Mesenchymal stem cell (in vitro differentiated cells and primary cell): ENCODE data around the gene SMAGP.

Source experiments
- DNase-seq: peaks from one replicate; pipeline ENCODE4 v3.0.0-alpha.2; 2013
- H2AFZ ChIP-seq: one replicate; pipeline ENCODE4 v1.6.1; 2013; ENCODE audit warnings: low read depth, mild to moderate bottlenecking, control low read depth, inconsistent platforms, low read length, moderate library complexity
- H2AK5ac ChIP-seq: 2 replicates; pipeline ENCODE4 v1.6.1; 2013; ENCODE audit warnings: low read length, moderate library complexity, mild to moderate bottlenecking, inconsistent platforms; ENCODE audit not compliant: severe bottlenecking
- H2BK120ac ChIP-seq: one replicate; pipeline ENCODE4 v1.6.1; 2013; ENCODE audit warnings: low read depth, mild to moderate bottlenecking, inconsistent platforms, low read length, moderate library complexity
- H2BK12ac ChIP-seq, 2 experiments: one replicate each; pipeline ENCODE4 v1.6.1; 2013; ENCODE audit warnings: inconsistent platforms in 2 of 2, low read length in 2 of 2, mild to moderate bottlenecking in 2 of 2, moderate library complexity in 2 of 2, control low read depth in 1 of 2
- H2BK15ac ChIP-seq: one replicate; pipeline ENCODE4 v1.6.1; 2013; ENCODE audit warnings: mild to moderate bottlenecking, low read depth, inconsistent platforms; ENCODE audit not compliant: poor library complexity, severe bottlenecking
- H2BK5ac ChIP-seq: 2 replicates; pipeline ENCODE4 v1.6.1; 2013; ENCODE audit warnings: low read depth, mild to moderate bottlenecking, low read length, control low read depth, inconsistent platforms; ENCODE audit not compliant: poor library complexity, severe bottlenecking
- H3K14ac ChIP-seq, 2 experiments: one replicate each; pipeline ENCODE4 v1.6.1; 2013; ENCODE audit warnings: inconsistent platforms in 2 of 2, low read length in 2 of 2, control low read depth in 1 of 2, mild to moderate bottlenecking in 1 of 2, moderate library complexity in 1 of 2
- H3K18ac ChIP-seq, 2 experiments: one replicate each; pipeline ENCODE4 v1.6.1; 2013; ENCODE audit warnings: inconsistent platforms in 2 of 2, low read length in 2 of 2, control low read depth in 1 of 2, low read depth in 1 of 2, mild to moderate bottlenecking in 1 of 2
- H3K23ac ChIP-seq, 2 experiments: one replicate each; pipeline ENCODE4 v1.6.1; 2013; ENCODE audit warnings: inconsistent platforms in 2 of 2, low read length in 2 of 2, mild to moderate bottlenecking in 2 of 2, moderate library complexity in 2 of 2, control low read depth in 1 of 2
- H3K27ac ChIP-seq: 2 replicates; pipeline ENCODE4 v1.5.1; 2013; ENCODE audit warnings: mild to moderate bottlenecking, moderate library complexity, low read length, control low read depth, inconsistent platforms; ENCODE audit not compliant: poor library complexity, severe bottlenecking
- H3K27me3 ChIP-seq, 2 experiments: 2 replicates each; pipeline versions ENCODE4 v1.6.1 to v1.7.0; 2013; ENCODE audit warnings: low read length in 2 of 2, mild to moderate bottlenecking in 2 of 2, moderate library complexity in 2 of 2, control low read depth in 1 of 2, inconsistent platforms in 1 of 2; ENCODE audit not compliant: control insufficient read depth in 1 of 2, insufficient read depth in 1 of 2
- H3K36me3 ChIP-seq, 2 experiments: 2 replicates each; pipeline versions ENCODE4 v1.6.1 to v1.7.0; 2013; ENCODE audit warnings: low read length in 2 of 2, control low read depth in 1 of 2, inconsistent platforms in 1 of 2, low read depth in 1 of 2, mild to moderate bottlenecking in 1 of 2; ENCODE audit not compliant: insufficient read depth in 2 of 2, control insufficient read depth in 1 of 2
- H3K4ac ChIP-seq, 2 experiments: one replicate each; pipeline ENCODE4 v1.6.1; 2013; ENCODE audit warnings: inconsistent platforms in 2 of 2, low read length in 2 of 2, mild to moderate bottlenecking in 2 of 2, moderate library complexity in 2 of 2, control low read depth in 1 of 2, low read depth in 1 of 2
- H3K4me1 ChIP-seq: 2 replicates; pipeline ENCODE4 v1.6.1; 2013; ENCODE audit warnings: low read depth, low read length, control low read depth; ENCODE audit not compliant: control insufficient read depth, insufficient read depth
- H3K4me2 ChIP-seq: 2 replicates; pipeline ENCODE4 v1.6.1; 2013; ENCODE audit warnings: low read length, mild to moderate bottlenecking, inconsistent platforms; ENCODE audit not compliant: poor library complexity, severe bottlenecking
- H3K4me3 ChIP-seq, 2 experiments: 2 replicates each; pipeline versions ENCODE4 v1.5.1 to v1.7.0; 2013; ENCODE audit warnings: low read length in 2 of 2, mild to moderate bottlenecking in 2 of 2, control low read depth in 1 of 2, low read depth in 1 of 2; ENCODE audit not compliant: insufficient read depth in 1 of 2
- H3K79me1 ChIP-seq: replicated peaks from 2 replicates; pipeline ENCODE4 v1.6.1; 2013; ENCODE audit warnings: mild to moderate bottlenecking, control low read depth, low read length, inconsistent platforms; ENCODE audit not compliant: poor library complexity, severe bottlenecking
- H3K9ac ChIP-seq: 2 replicates; pipeline ENCODE4 v1.7.0; 2013; ENCODE audit warnings: mild to moderate bottlenecking, low read length, moderate library complexity
- H3K9me3 ChIP-seq: 2 replicates; pipeline ENCODE4 v1.7.0; 2013; ENCODE audit warnings: mild to moderate bottlenecking, low read length; ENCODE audit not compliant: control insufficient read depth
- H4K8ac ChIP-seq: one replicate; pipeline ENCODE4 v1.6.1; 2013; ENCODE audit warnings: inconsistent platforms, mild to moderate bottlenecking, low read length, moderate library complexity
- H4K91ac ChIP-seq: one replicate; pipeline ENCODE4 v1.6.1; 2013; ENCODE audit warnings: mild to moderate bottlenecking, low read length, inconsistent platforms
- WGBS: methylation state at CpG from one replicate; pipeline ENCODE4 v1.1.7; 2013; ENCODE audit warnings: mixed read lengths; 5-methylcytosine and 5-hydroxymethylcytosine counted together

SMAGP gene

DNA sequence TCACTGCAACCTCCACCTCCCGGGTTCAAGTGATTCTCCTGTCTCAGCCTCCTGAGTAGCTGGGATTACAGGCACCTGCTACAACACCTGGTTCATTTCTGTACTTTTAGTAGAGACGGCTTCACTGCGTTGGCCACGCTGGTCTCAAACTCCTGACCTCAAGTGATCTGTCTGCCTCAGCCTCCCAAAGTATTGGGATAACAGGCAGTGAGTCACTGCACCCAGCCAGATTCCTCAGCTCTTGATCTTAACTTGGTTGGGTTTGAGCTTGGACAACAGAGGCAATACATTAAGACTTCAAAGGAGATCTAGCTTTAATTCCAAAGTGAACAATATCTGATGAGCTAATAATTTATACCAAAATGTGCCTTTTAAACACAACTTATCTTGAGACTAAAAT lies 25.9 kb downstream of the SMAGP start:
- no peak overlapping the region for H2AFZ ChIP-seq
- no peak overlapping the region for H2BK5ac ChIP-seq
- no peak overlapping the region for H4K91ac ChIP-seq
- DNase-seq: no peak
- H3K23ac ChIP-seq: no peak overlapping the region
- H2AK5ac ChIP-seq: no peak overlapping the region
- H2BK120ac ChIP-seq: no peak overlapping the region
- 95% methylated on average over 4 of the region's 4 CpGs for WGBS
- no peak overlapping the region for H3K18ac ChIP-seq
- H3K4me3 ChIP-seq: no peak overlapping the region
- no peak overlapping the region for H3K9ac ChIP-seq
- H3K79me1 ChIP-seq: peaks cover 21% of the 10 kb centered on the region
- H4K8ac ChIP-seq: no peak overlapping the region
- no peak overlapping the region for H3K4me2 ChIP-seq
- H3K9me3 ChIP-seq: no peaks in the 10 kb centered on the region
- H3K4me1 ChIP-seq: peaks cover 7% of the 10 kb centered on the region
- no peaks in the 10 kb centered on the region for H3K27me3 ChIP-seq
- H3K27ac ChIP-seq: no peak overlapping the region
- no peak overlapping the region for H3K4ac ChIP-seq
- H2BK15ac ChIP-seq: no peak overlapping the region
- no peak overlapping the region for H2BK12ac ChIP-seq
- no peak overlapping the region for H3K14ac ChIP-seq
- H3K36me3 ChIP-seq: peaks cover 30 to 63% of the 10 kb centered on the region in 2 experiments

DNA sequence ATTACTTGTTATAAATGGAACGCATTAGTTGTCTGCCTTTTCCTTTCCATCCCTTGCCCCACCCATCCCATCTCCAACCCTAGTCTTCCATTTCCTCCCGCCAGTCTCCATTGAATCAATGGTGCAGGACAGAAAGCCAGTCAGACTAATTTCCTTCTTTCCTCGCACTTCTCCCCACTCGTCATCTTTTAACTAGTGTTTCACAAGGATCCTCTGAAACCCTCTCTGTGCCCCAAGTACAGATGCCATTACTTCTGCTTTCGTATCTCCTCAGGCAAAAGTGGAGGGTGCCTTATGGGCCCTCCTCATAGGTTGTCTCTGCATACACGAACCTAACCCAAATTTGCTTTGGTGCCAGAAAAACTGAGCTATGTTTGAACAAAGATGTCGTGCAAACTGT lies 27.3 kb downstream of the SMAGP start:
- H3K27me3 ChIP-seq: no peaks in the 10 kb centered on the region
- no peak overlapping the region for H2BK12ac ChIP-seq
- H3K14ac ChIP-seq: no peak overlapping the region
- H3K23ac ChIP-seq: no peak overlapping the region
- no peak overlapping the region for H3K9ac ChIP-seq
- H3K4me3 ChIP-seq: no peak overlapping the region
- WGBS: 96% methylated on average over 7 of the region's 7 CpGs
- H2AFZ ChIP-seq: no peak overlapping the region
- no peak overlapping the region for H4K91ac ChIP-seq
- no peak overlapping the region for H3K27ac ChIP-seq
- H3K4ac ChIP-seq: no peak overlapping the region
- H2BK15ac ChIP-seq: no peak overlapping the region
- no peak overlapping the region for H4K8ac ChIP-seq
- H3K79me1 ChIP-seq: peaks cover 20% of the 10 kb centered on the region
- H3K36me3 ChIP-seq: peaks cover 27 to 59% of the 10 kb centered on the region in 2 experiments
- no peak overlapping the region for H2BK120ac ChIP-seq
- no peak overlapping the region for H2BK5ac ChIP-seq
- no peak for DNase-seq
- H3K4me1 ChIP-seq: peaks cover 11% of the 10 kb centered on the region
- no peaks in the 10 kb centered on the region for H3K9me3 ChIP-seq
- H3K18ac ChIP-seq: no peak overlapping the region
- no peak overlapping the region for H2AK5ac ChIP-seq
- no peak overlapping the region for H3K4me2 ChIP-seq

DNA sequence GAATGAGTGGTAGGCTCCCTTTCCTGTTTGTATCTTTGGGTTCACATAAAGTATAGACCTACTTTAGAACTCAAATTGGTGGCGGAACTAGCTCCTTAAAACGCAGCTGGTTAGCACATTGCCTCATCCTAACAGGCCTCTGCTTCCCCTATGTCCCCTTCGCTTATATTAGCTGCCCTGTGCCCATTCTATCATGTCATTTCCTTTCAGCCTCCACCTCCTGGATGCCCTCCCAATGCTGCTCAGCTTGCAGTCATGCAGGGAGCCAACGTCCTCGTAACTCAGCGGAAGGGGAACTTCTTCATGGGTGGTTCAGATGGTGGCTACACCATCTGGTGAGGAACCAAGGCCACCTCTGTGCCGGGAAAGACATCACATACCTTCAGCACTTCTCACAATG lies 28.1 kb downstream of the SMAGP start:
- H2BK5ac ChIP-seq: no peak overlapping the region

DNA sequence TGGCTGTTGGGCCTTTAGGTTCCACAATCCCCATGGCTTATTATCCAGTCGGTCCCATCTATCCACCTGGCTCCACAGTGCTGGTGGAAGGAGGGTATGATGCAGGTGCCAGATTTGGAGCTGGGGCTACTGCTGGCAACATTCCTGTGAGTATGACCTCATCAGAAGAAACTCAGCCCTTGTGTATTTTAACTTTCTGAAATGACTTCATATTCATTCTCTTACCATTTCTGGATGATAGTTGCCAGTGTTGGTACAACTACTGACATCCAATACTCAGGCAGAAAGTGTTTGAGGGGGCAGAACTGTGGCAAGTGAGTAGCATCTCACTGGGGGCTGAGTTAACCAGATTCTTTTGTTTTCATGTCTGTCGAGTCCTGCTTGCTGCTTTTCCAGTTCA lies 29.2 kb downstream of the SMAGP start:
- Histone ChIP-seq H4K8ac (no peak overlapping the region), H2BK15ac (no peak overlapping the region), H3K14ac (no peak overlapping the region), H2BK5ac (no peak overlapping the region), H3K4ac (no peak overlapping the region), H3K23ac (no peak overlapping the region), H3K27ac (peak overlapping the region; percentile 4), H3K27me3 (no peaks in the 10 kb centered on the region), H2BK120ac (no peak overlapping the region), H3K4me2 (no peak overlapping the region), H3K9me3 (no peaks in the 10 kb centered on the region), H2BK12ac (no peak overlapping the region), H3K9ac (peak overlapping the region; percentile 100), H3K4me3 (peak overlapping the region in 1 of 2 experiments; percentile 99), H3K4me1 (peaks cover 12% of the 10 kb centered on the region), H4K91ac (peak overlapping the region; percentile 47), H3K79me1 (peaks cover 20% of the 10 kb centered on the region), H2AK5ac (no peak overlapping the region), H2AFZ (no peak overlapping the region), H3K18ac (no peak overlapping the region), H3K36me3 (peaks cover 23 to 55% of the 10 kb centered on the region in 2 experiments)
- WGBS: 94% methylated on average over 2 of the region's 2 CpGs
- DNase-seq: no peak

More for the DNA sequence above, 28.1 kb downstream of the SMAGP start:
- no peak overlapping the region for H3K18ac ChIP-seq
- no peak overlapping the region for H4K8ac ChIP-seq
- H3K4me2 ChIP-seq: no peak overlapping the region
- no peak overlapping the region for H2AFZ ChIP-seq
- WGBS: 83% methylated on average over 6 of the region's 7 CpGs
- peaks cover 20% of the 10 kb centered on the region for H3K79me1 ChIP-seq
- H2AK5ac ChIP-seq: no peak overlapping the region
- H3K4ac ChIP-seq: no peak overlapping the region
- H3K27me3 ChIP-seq: no peaks in the 10 kb centered on the region
- H3K27ac ChIP-seq: no peak overlapping the region
- H3K23ac ChIP-seq: no peak overlapping the region
- H2BK15ac ChIP-seq: no peak overlapping the region
- peaks cover 23 to 59% of the 10 kb centered on the region in 2 experiments for H3K36me3 ChIP-seq
- no peak overlapping the region for H2BK12ac ChIP-seq
- no peak overlapping the region for H2BK120ac ChIP-seq
- peaks cover 12% of the 10 kb centered on the region for H3K4me1 ChIP-seq
- DNase-seq: no peak
- no peak overlapping the region for H3K9ac ChIP-seq
- H3K14ac ChIP-seq: no peak overlapping the region
- H3K9me3 ChIP-seq: no peaks in the 10 kb centered on the region
- no peak overlapping the region for H3K4me3 ChIP-seq
- no peak overlapping the region for H4K91ac ChIP-seq
